Activated B cell treated with CpG ODN at 0.5 μM for 24 hours (primary cell): ENCODE data around the gene MT1F. TPM values are rescaled to one million over a fixed set of nuclear protein-coding genes. Genes with fewer than 3 reads are reported as not detected.
A peak's percentile ranks its signal among the peaks of the same experiment; 100 is the strongest.
"Not testable (repeated sequence)": the region's sequence is repeated elsewhere in the genome, so short reads cannot be mapped to it uniquely, and the experiment has no call there.

Source experiments
- ATAC-seq: fragments of 200-7000 bp; cut with Tn5 transposase; one replicate; pipeline ENCODE4 v1.10.0; 2021; ENCODE audit warnings: low read depth, mild to moderate bottlenecking, moderate library complexity
- CTCF ChIA-PET: fragments of 350-600 bp; sonication (Branson Sonifier 250); formaldehyde crosslinking; loops from one replicate; lab custom pipeline; 2021; ENCODE audit warnings: antibody characterized with exemption; lab: Charles Lee
- POLR2A ChIA-PET: fragments of 350-600 bp; sonication (Branson Sonifier 250); formaldehyde crosslinking; loops from one replicate; lab custom pipeline; 2021; ENCODE audit warnings: antibody characterized with exemption; lab: Charles Lee
- DNase-seq: peaks from one replicate; pipeline ENCODE4 v3.0.0; 2022
- H3K27ac Mint-ChIP-seq: one replicate; pipeline ENCODE4 v1.8.0; 2020; ENCODE audit warnings: mixed read lengths
- H3K27me3 Mint-ChIP-seq: one replicate; pipeline ENCODE4 v1.8.0; 2021; ENCODE audit warnings: mixed read lengths
- H3K36me3 Mint-ChIP-seq: one replicate; pipeline ENCODE4 v1.8.0; 2021; ENCODE audit warnings: low read depth, mixed read lengths
- H3K4me1 Mint-ChIP-seq: one replicate; pipeline ENCODE4 v1.8.0; 2021; ENCODE audit warnings: mixed read lengths
- H3K4me3 Mint-ChIP-seq: one replicate; pipeline ENCODE4 v1.8.0; 2020; ENCODE audit warnings: mild to moderate bottlenecking, mixed read lengths
- H3K9me3 Mint-ChIP-seq: one replicate; pipeline ENCODE4 v1.8.0; 2020; ENCODE audit warnings: mixed read lengths
- CTCF ChIP-seq: fragments of 200-600 bp; IDR thresholded peaks from one replicate; pipeline ENCODE4 v1.8.0; 2022; ENCODE audit warnings: antibody characterized with exemption, mild to moderate bottlenecking
- intact Hi-C: fragments of 100-400 bp; cut with micrococcal nuclease; formaldehyde crosslinking; loops from one replicate; pipeline ENCODE4 v1.15.1; 2024
- total RNA-seq: library from RNA; stranded (reverse); gene quantifications from 2 replicates; pipeline ENCODE4 v1.2.3, GENCODE V29; 2022

Gene MT1F
- total RNA-seq, 1 donor from 2014 or later: 21.4 TPM

DNA sequence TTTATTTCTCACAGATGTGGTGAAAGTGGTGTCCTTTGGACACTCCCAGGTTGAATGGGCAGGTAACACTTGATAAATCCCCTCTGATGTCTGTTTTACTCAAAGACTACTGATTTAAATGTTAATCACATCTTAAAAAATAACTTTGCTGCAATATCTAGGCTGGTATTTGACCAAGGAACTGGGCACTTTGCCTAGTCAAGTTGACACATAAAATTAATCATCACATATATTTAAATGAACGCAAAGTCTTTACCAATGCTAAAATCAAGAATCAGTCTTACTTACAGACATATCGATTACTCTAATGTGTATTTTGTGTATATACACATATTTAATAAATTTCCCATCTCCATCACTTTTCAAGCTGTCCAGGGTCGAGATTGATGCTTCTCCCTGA is 42.4 kb upstream of the MT1F start:
- H3K4me3 Mint-ChIP-seq: no peak overlapping the region

GRCh38 chr16:56616608-56617211 is 41.0 kb upstream of the MT1F start:
- ATAC-seq (no peak), DNase-seq (no peak)
- Mint-ChIP-seq H3K27me3 (peaks cover 31% of the 10 kb centered on the region), H3K4me1 (peaks cover 10% of the 10 kb centered on the region), H3K9me3 (no peaks in the 10 kb centered on the region), H3K36me3 (no peaks in the 10 kb centered on the region), H3K4me3 (peak overlapping the region; percentile 63), H3K27ac (no peak overlapping the region)
- ChIA-PET CTCF (no interaction called here), POLR2A (interaction anchor here (0.6 to 0.8 kb wide), 3 partner anchors 14 to 1050 kb away, joined by 3 to 8 read pairs (median 4); no protein-coding TSS in a partner anchor)
- no peak for TF ChIP-seq CTCF
- intact Hi-C loops: no loop called here

More for the DNA sequence above, 42.4 kb upstream of the MT1F start:
- H3K36me3 Mint-ChIP-seq: no peaks in the 10 kb centered on the region
- H3K27ac Mint-ChIP-seq: no peak overlapping the region
- no peak for ATAC-seq
- ChIA-PET POLR2A (no interaction called here), CTCF (no interaction called here)
- TF ChIP-seq CTCF: no peak
- intact Hi-C loops: no loop called here
- no peaks in the 10 kb centered on the region for H3K9me3 Mint-ChIP-seq
- H3K27me3 Mint-ChIP-seq: peaks cover 29% of the 10 kb centered on the region
- peaks cover 22% of the 10 kb centered on the region for H3K4me1 Mint-ChIP-seq
- DNase-seq: no peak

- CTCF ChIA-PET: no interaction called here
- intact Hi-C loops: no loop called here
- ATAC-seq (peak; percentile 57), DNase-seq (no peak)
- Mint-ChIP-seq H3K9me3 (no peaks in the 10 kb centered on the region), H3K27me3 (peaks cover 31% of the 10 kb centered on the region), H3K4me1 (peaks cover 10% of the 10 kb centered on the region), H3K36me3 (no peaks in the 10 kb centered on the region), H3K4me3 (peak overlapping the region; percentile 63), H3K27ac (no peak overlapping the region)
- TF ChIP-seq CTCF: no peak
- POLR2A ChIA-PET: no interaction called here
Observed at GRCh38 chr16:56617212-56618085, 40.3 kb upstream of the MT1F start.

- no peak overlapping the region for H3K4me3 Mint-ChIP-seq
- no peaks in the 10 kb centered on the region for H3K9me3 Mint-ChIP-seq
- H3K27me3 Mint-ChIP-seq: peaks cover 31% of the 10 kb centered on the region
- ChIA-PET CTCF (no interaction called here), POLR2A (no interaction called here)
- no peaks in the 10 kb centered on the region for H3K36me3 Mint-ChIP-seq
- no peak for TF ChIP-seq CTCF
- no peak overlapping the region for H3K27ac Mint-ChIP-seq
- DNase-seq: no peak
- peaks cover 10% of the 10 kb centered on the region for H3K4me1 Mint-ChIP-seq
- no peak for ATAC-seq
- intact Hi-C loops: no loop called here
Observed at GRCh38 chr16:56618138-56618537, 39.6 kb upstream of the MT1F start.

DNA sequence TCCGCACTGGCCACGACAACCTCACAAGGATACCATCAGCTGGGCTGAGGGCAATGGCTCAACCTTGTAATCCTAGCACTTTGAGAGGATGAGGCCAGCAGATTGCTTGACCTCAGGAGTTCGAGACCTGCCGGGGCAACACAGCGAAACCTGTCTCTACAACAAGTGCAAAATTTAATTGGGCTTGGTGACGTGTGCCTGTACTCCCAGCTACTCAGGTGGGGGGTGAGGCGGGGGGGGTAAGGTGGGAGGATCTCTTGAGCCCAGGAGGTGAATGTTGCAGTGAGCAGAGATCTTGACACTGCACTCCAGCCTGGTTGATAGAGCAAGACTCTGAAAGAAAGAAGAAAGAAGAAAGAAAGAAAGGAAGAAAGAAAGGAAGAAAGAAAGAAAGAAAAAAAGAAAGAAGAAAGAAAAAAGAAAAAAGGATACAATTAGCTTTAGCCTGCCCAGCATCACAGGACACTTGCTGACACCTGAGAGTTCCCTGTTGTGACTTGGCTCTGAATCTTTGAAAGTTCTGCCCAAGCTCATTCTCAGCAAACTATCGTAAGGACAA is 37.3 kb upstream of the MT1F start:
- Mint-ChIP-seq H3K4me1 (peaks cover 19% of the 10 kb centered on the region), H3K9me3 (no peaks in the 10 kb centered on the region), H3K27me3 (peaks cover 45% of the 10 kb centered on the region), H3K36me3 (no peaks in the 10 kb centered on the region), H3K4me3 (no peak overlapping the region), H3K27ac (no peak overlapping the region)
- DNase-seq (no peak), ATAC-seq (no peak)
- intact Hi-C loops: no loop called here
- no peak for TF ChIP-seq CTCF
- ChIA-PET CTCF (no interaction called here), POLR2A (no interaction called here)

DNA sequence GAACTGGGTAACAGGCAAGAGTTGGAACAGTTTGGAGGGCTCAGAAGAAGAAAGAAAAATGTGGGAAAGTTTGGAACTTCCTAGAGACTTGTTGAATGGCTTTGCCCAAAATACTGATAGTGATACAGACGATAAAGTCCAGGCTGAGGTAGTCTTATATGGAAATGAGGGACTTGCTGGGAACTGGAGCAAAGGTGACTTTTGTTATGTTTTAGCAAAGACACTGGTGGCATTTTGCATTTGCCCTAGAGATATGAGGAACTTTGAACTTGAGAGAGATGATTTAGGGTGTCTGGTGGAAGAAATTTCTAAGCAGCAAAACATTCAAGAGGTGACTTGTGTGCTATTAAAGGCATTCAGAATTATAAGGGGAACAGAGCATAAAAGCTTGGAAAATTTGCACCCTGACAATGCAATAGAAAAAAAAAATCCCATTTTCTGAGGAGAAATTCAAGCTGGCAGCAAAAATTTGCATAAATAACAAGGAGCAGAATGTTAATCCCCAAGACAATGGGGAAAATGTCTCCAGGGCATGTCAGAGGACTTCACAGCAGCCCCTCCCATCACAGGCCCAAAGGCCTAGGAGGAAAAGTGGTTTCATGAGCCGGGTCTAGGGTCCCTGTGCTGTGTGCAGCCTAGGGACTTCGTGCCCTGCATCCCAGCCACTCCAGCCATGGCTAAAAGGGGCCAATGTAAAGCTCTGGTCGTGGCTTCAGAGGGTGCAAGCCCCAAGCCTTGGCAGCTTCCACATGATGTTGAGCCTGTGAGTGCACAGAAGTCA is 35.9 kb upstream of the MT1F start:
- DNase-seq, POLR2A ChIA-PET, ATAC-seq, H3K9me3 Mint-ChIP-seq, intact Hi-C loops, H3K27ac Mint-ChIP-seq, H3K36me3 Mint-ChIP-seq, CTCF ChIA-PET, H3K4me3 Mint-ChIP-seq: not testable (repeated sequence)
- H3K27me3 Mint-ChIP-seq: peaks cover 50% of the 10 kb centered on the region
- peaks cover 21% of the 10 kb centered on the region for H3K4me1 Mint-ChIP-seq

- H3K4me3 Mint-ChIP-seq, ATAC-seq, H3K9me3 Mint-ChIP-seq, H3K36me3 Mint-ChIP-seq, POLR2A ChIA-PET, intact Hi-C loops, H3K27ac Mint-ChIP-seq, DNase-seq: not testable (repeated sequence)
- H3K27me3 Mint-ChIP-seq: peaks cover 42% of the 10 kb centered on the region
- peaks cover 14% of the 10 kb centered on the region for H3K4me1 Mint-ChIP-seq
- CTCF ChIA-PET: interaction anchor here (0.9 kb wide), 1 partner anchor 77 kb away, joined by 3 read pairs; no protein-coding TSS in a partner anchor
Observed at GRCh38 chr16:56623184-56623583, 34.6 kb upstream of the MT1F start.
